AG10803 (cell line): ENCODE measurements around the gene HSD11B1.

Source experiments
- DNase-seq: peaks from one replicate; pipeline ENCODE4 v3.0.0; 2010; ENCODE audit warnings: low read depth
- H3K4me3 ChIP-seq: 2 replicates; pipeline ENCODE4 v1.5.1; 2011; ENCODE audit warnings: mild to moderate bottlenecking, low read length, control low read depth
- TF ChIP-seq, protein P1 (sequence below): conservative IDR thresholded peaks from 2 replicates; pipeline ENCODE4 v1.5.1; 2011; ENCODE audit warnings: mild to moderate bottlenecking, low read length, control low read depth, inconsistent platforms

The HSD11B1 gene

DNA sequence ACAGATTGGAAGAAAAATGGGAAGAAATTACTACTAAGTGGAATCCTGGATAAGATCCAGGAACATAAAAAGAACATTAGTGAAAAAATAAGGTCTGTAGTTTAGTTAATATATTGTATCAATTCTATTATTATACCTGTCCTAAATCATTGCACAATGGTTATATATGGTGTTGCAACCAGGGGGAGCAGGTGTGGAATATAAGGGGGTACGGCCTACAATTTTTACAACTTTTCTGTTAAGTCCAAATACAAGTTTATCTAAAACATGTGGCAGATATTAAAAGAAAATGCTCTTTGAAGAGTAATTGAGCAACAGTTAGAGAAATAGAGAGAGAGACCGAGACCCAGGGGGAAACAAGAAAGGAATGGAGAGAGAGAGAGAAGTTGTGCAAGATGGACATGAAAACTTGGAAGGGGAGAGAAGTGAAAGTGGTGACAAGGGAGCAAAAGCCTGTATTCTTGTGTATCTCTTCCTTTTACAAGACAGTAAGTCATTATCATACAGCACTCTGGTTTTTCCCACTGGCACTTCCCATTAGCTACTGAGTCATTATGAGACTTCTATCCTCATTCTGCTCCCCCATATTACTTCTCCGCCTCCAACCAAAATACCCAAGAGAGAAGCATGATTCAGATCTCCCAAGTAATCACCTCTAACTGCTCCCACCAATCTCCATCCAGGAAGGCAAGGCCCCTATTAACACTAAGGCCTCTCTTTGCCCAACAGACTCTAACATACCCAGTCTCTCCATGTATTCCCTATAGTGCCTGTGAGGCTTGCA is 29.0 kb downstream of the HSD11B1 start:
- DNase-seq = peak; percentile 49
- TF ChIP-seq, protein P1, sequence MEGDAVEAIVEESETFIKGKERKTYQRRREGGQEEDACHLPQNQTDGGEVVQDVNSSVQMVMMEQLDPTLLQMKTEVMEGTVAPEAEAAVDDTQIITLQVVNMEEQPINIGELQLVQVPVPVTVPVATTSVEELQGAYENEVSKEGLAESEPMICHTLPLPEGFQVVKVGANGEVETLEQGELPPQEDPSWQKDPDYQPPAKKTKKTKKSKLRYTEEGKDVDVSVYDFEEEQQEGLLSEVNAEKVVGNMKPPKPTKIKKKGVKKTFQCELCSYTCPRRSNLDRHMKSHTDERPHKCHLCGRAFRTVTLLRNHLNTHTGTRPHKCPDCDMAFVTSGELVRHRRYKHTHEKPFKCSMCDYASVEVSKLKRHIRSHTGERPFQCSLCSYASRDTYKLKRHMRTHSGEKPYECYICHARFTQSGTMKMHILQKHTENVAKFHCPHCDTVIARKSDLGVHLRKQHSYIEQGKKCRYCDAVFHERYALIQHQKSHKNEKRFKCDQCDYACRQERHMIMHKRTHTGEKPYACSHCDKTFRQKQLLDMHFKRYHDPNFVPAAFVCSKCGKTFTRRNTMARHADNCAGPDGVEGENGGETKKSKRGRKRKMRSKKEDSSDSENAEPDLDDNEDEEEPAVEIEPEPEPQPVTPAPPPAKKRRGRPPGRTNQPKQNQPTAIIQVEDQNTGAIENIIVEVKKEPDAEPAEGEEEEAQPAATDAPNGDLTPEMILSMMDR = no peak

DNA sequence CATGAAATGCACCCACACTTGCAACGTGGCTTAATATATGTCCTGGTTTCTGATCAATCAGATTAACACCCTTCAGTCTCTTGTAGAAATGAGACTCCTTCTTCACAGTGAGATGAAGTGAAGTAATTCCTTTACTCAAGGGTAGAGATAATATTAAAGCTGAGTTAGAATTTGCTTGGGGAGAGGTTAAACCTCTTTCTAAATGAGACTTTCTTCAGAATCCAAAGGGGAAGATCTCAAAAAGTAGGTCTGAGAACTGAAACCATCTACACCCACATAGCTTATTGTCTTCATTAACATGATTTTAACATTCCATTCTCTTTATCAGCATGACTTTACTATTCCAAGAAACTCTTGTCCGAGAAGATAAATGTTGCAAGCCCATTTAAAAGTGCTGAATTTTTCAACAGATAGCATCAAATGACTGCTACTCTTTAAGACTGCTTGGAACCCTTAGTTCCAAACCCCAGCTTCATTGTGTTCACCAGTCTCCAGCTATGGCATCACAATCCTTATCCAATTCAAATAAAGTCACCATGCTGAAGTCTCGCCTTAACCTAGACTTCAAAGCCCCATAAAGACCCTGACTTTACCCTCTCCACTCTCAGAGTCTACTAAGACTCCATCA is 32.0 kb downstream of the HSD11B1 start:
- no peak overlapping the region for H3K4me3 ChIP-seq
- no peak for DNase-seq
- TF ChIP-seq, protein P1 = no peak

More for the DNA sequence above, 29.0 kb downstream of the HSD11B1 start:
- H3K4me3 ChIP-seq = no peak overlapping the region

DNA sequence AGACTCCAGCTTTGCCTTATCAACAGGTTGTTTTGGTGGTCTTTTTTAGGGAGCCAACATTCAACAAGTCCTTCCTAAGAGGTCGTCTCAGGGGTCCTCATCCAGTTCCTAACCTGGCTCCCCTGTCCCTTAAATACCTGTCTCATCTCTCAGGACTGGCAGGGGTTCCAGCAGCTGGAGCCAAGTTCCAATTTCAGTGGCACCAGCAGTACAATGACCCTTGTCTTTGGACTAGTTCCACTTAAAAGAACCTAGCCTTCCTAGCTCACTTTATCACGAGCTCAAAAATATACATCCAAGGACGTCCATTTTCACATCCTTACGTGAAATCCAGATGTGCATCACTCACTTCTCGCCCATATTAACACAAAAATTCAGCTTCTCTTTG is 32.5 kb downstream of the HSD11B1 start:
- TF ChIP-seq, protein P1 = no peak
- DNase-seq = no peak
- no peak overlapping the region for H3K4me3 ChIP-seq

DNA sequence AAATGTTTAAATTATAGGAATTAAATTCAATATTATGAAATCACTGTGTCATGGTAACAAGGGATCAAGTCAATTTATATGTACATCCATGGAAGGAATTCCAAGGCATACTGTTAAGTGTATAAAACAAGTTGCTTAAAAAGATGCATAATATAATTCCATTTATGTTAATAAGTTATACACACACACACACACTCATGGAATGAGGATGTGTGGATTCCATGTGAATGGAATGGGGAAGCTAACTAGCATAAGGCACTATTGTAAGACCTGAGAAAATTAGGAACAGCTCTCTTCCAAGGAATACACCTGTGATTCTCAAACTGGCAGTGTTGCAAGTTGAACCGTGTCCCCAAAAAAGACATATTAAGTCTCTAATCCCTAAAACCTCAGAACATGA is 33.6 kb downstream of the HSD11B1 start:
- TF ChIP-seq, protein P1 = no peak

DNA sequence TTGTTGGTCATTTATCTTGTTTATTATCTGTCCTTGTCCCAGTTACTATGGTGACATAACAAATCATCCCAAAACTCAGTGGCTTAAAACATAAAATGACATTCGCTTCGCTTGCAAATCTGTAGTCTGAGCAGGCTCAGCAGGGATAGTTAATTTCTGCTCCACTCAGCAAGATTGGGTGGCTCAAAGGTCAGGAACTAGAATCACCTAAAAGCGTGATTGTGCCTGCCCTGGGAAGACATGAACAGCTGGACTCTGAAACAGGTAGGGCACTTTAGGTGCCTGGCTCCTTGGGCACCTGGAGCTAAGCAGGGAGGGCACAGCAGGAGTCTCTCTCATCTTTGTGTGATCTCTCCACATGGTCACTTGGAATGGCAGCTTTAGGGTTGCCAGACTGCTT is 36.5 kb downstream of the HSD11B1 start:
- TF ChIP-seq, protein P1 = no peak

More for the DNA sequence above, 33.6 kb downstream of the HSD11B1 start:
- DNase-seq = no peak
- H3K4me3 ChIP-seq = no peak overlapping the region

DNA sequence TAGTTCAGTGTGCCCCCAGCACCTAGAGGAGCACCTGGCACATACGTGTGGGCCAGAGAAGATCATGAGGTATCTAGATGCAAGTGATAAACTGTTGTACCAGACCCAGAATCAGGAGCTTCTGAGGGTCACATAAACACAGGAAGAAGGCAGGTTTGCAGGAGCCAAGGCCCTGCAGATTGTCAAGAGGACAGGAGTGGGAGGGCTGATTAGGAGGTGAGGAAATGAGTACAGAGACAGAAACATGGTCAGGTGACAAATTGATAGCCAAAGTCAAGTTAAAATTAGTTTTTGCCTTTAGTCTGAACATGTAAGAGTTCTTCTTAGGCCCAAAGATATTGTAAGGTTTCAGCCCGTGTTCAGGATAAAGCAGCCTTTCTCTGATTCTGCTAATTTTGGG is 37.2 kb downstream of the HSD11B1 start:
- DNase-seq = no peak
- TF ChIP-seq, protein P1 = no peak

More for the DNA sequence above, 36.5 kb downstream of the HSD11B1 start:
- DNase-seq = no peak
- no peak overlapping the region for H3K4me3 ChIP-seq

More for the DNA sequence above, 37.2 kb downstream of the HSD11B1 start:
- H3K4me3 ChIP-seq = no peak overlapping the region
